ENCODE data around the gene RBKS. TPM values are rescaled to one million over a fixed set of nuclear protein-coding genes. Genes with fewer than 3 reads are reported as not detected.

RBKS gene
- total RNA-seq, 2 donors from 2014 or later, result 5.8 to 11.5 TPM

- peaks cover 0 to 3% of the 10 kb centered on the region in 2 donors for H3K36me3 Mint-ChIP-seq (ENCODE audit: insufficient read depth in 2 of 2)
- H3K9me3 Mint-ChIP-seq, result no peaks in the 10 kb centered on the region
- no peak for DNase-seq
- no peak overlapping the region for H3K4me3 Mint-ChIP-seq
- no peak overlapping the region for H3K27ac Mint-ChIP-seq
- no peaks in the 10 kb centered on the region for H3K4me1 Mint-ChIP-seq (ENCODE audit: low read depth)
- H3K27me3 Mint-ChIP-seq (ENCODE audit: low read depth), result no peaks in the 10 kb centered on the region
- ATAC-seq (replicated peaks in 1 of 2), result no peak
Measured at GRCh38 chr2:27832396-27832795, 57.8 kb downstream of the RBKS start.

- H3K4me3 Mint-ChIP-seq, result no peak overlapping the region
- DNase-seq (no peak), ATAC-seq (replicated peaks in 1 of 2) (no peak)
- no peak overlapping the region for H3K27ac Mint-ChIP-seq
- H3K36me3 Mint-ChIP-seq (ENCODE audit: insufficient read depth in 2 of 2), result peaks cover 0 to 3% of the 10 kb centered on the region in 2 donors
- no peaks in the 10 kb centered on the region for H3K27me3 Mint-ChIP-seq (ENCODE audit: low read depth)
- H3K4me1 Mint-ChIP-seq (ENCODE audit: low read depth), result no peaks in the 10 kb centered on the region
- H3K9me3 Mint-ChIP-seq, result no peaks in the 10 kb centered on the region
Measured at GRCh38 chr2:27831279-27832050, 58.7 kb downstream of the RBKS start.

DNA sequence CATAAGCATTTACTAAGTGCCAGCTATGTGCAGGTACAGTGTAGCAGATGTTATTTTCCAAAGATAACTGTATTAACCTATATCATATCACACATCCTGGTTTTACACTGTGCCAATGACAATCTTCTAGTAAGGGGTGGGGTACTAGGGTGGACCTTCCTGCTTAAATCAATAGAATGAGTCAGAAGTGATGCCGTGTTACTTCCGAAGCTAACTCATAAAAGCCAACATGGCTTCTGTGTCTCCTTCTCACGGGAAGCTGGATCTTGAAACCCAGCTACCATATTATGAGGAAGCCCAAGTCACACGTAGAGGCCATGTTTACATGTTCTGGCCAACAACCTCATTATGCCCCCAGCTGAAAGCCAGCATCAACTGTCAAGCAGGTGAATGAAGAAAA is 59.5 kb downstream of the RBKS start:
- no peak overlapping the region for H3K4me3 Mint-ChIP-seq
- no peaks in the 10 kb centered on the region for H3K27me3 Mint-ChIP-seq (ENCODE audit: low read depth)
- H3K4me1 Mint-ChIP-seq (ENCODE audit: low read depth), result no peaks in the 10 kb centered on the region
- H3K36me3 Mint-ChIP-seq (ENCODE audit: insufficient read depth in 2 of 2), result peaks cover 0 to 3% of the 10 kb centered on the region in 2 donors
- no peak overlapping the region for H3K27ac Mint-ChIP-seq
- ATAC-seq (replicated peaks in 1 of 2) (no peak), DNase-seq (no peak)
- H3K9me3 Mint-ChIP-seq, result no peaks in the 10 kb centered on the region

GRCh38 chr2:27829791-27830190 is 60.4 kb downstream of the RBKS start:
- Mint-ChIP-seq H3K9me3 (no peaks in the 10 kb centered on the region), H3K4me3 (no peak overlapping the region), H3K36me3 (ENCODE audit: insufficient read depth in 2 of 2) (peaks cover 0 to 3% of the 10 kb centered on the region in 2 donors), H3K27ac (no peak overlapping the region), H3K4me1 (ENCODE audit: low read depth) (no peaks in the 10 kb centered on the region), H3K27me3 (ENCODE audit: low read depth) (no peaks in the 10 kb centered on the region)
- ATAC-seq (replicated peaks in 1 of 2) (no peak), DNase-seq (no peak)

DNA sequence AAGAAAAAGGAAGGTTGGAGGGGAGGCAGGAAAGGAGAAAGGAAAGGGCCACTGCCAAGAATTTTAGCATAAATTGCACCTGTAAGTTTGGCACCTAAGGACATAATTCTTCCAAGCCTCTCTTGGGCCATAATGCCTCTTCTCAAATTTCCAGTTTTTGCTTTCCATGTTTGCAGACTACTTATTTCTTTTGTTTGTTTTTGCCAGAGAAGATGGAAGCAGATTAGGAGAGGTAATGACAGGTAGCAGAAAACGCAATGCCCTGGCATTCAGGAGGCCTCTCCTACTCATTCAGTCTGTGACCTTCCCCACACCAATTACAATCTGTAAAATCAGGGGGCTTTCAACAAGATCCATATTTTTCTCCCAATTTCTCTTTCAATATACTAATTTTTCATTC is 61.9 kb downstream of the RBKS start:
- no peaks in the 10 kb centered on the region for H3K27me3 Mint-ChIP-seq (ENCODE audit: low read depth)
- H3K9me3 Mint-ChIP-seq, result peaks cover 1% of the 10 kb centered on the region in 2 donors
- ATAC-seq (replicated peaks in 1 of 2), result no peak
- H3K4me1 Mint-ChIP-seq (ENCODE audit: low read depth), result no peaks in the 10 kb centered on the region
- H3K4me3 Mint-ChIP-seq, result no peak overlapping the region
- H3K27ac Mint-ChIP-seq, result no peak overlapping the region
- peaks cover 6 to 8% of the 10 kb centered on the region in 2 donors for H3K36me3 Mint-ChIP-seq (ENCODE audit: insufficient read depth in 2 of 2)
- no peak for DNase-seq

GRCh38 chr2:27824401-27824800 is 65.8 kb downstream of the RBKS start:
- ATAC-seq (replicated peaks in 1 of 2) (no peak), DNase-seq (no peak)
- Mint-ChIP-seq H3K27ac (no peak overlapping the region), H3K4me1 (ENCODE audit: low read depth) (no peaks in the 10 kb centered on the region), H3K36me3 (ENCODE audit: insufficient read depth in 2 of 2) (peaks cover 3 to 8% of the 10 kb centered on the region in 2 donors), H3K27me3 (ENCODE audit: low read depth) (no peaks in the 10 kb centered on the region), H3K9me3 (peaks cover 1% of the 10 kb centered on the region in 2 donors), H3K4me3 (no peak overlapping the region)

GRCh38 chr2:27823569-27823968 is 66.6 kb downstream of the RBKS start:
- DNase-seq, result no peak
- no peaks in the 10 kb centered on the region for H3K4me1 Mint-ChIP-seq (ENCODE audit: low read depth)

GRCh38 chr2:27823135-27823534 is 67.1 kb downstream of the RBKS start:
- H3K27ac Mint-ChIP-seq, result no peak overlapping the region
- no peak overlapping the region for H3K4me3 Mint-ChIP-seq
- H3K27me3 Mint-ChIP-seq (ENCODE audit: low read depth), result no peaks in the 10 kb centered on the region
- peaks cover 4 to 8% of the 10 kb centered on the region in 2 donors for H3K36me3 Mint-ChIP-seq (ENCODE audit: insufficient read depth in 2 of 2)
- ATAC-seq (replicated peaks in 1 of 2) (no peak), DNase-seq (no peak)
- H3K9me3 Mint-ChIP-seq, result peaks cover 1 to 4% of the 10 kb centered on the region in 2 donors
- no peaks in the 10 kb centered on the region for H3K4me1 Mint-ChIP-seq (ENCODE audit: low read depth)

More at GRCh38 chr2:27823569-27823968, 66.6 kb downstream of the RBKS start:
- no peak for ATAC-seq (replicated peaks in 1 of 2)
- Mint-ChIP-seq H3K36me3 (ENCODE audit: insufficient read depth in 2 of 2) (peaks cover 3 to 8% of the 10 kb centered on the region in 2 donors), H3K27ac (no peak overlapping the region), H3K4me3 (no peak overlapping the region), H3K9me3 (peaks cover 1 to 4% of the 10 kb centered on the region in 2 donors), H3K27me3 (ENCODE audit: low read depth) (no peaks in the 10 kb centered on the region)

DNA sequence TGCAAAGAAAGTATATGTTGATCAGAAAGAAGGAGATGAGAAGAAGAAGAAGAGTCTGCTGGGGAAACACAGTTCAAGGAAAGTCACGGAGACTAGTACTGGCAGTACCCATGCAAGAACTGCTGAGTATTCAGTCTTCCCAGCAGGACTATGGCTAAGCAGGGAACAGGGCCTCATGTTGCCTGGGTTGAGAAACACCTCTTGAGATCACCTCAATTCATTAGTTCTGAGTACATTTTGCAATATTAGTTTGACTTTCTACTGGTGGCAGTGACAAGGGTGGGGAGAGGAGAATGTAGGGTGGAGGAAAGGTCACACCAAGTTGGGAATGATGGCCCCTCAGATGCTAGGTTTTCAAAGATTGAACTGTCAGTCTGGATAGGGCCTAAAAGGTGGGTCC is 68.1 kb downstream of the RBKS start:
- H3K4me3 Mint-ChIP-seq, result no peak overlapping the region
- DNase-seq, result no peak
- peaks cover 8% of the 10 kb centered on the region in 2 donors for H3K36me3 Mint-ChIP-seq (ENCODE audit: insufficient read depth in 2 of 2)
- H3K27ac Mint-ChIP-seq, result no peak overlapping the region
- H3K27me3 Mint-ChIP-seq (ENCODE audit: low read depth), result no peaks in the 10 kb centered on the region
- no peak for ATAC-seq (replicated peaks in 1 of 2)
- H3K9me3 Mint-ChIP-seq, result peaks cover 1 to 4% of the 10 kb centered on the region in 2 donors
- H3K4me1 Mint-ChIP-seq (ENCODE audit: low read depth), result no peaks in the 10 kb centered on the region

- Mint-ChIP-seq H3K36me3 (ENCODE audit: insufficient read depth in 2 of 2) (peaks cover 0 to 5% of the 10 kb centered on the region in 2 donors), H3K4me3 (no peak overlapping the region), H3K4me1 (ENCODE audit: low read depth) (no peaks in the 10 kb centered on the region), H3K27ac (no peak overlapping the region), H3K9me3 (peaks cover 0 to 2% of the 10 kb centered on the region in 2 donors), H3K27me3 (ENCODE audit: low read depth) (no peaks in the 10 kb centered on the region)
- ATAC-seq (replicated peaks in 1 of 2), result no peak
- DNase-seq, result no peak
Measured at GRCh38 chr2:27815860-27816438, 74.2 kb downstream of the RBKS start.

GRCh38 chr2:27814758-27815157 is 75.4 kb downstream of the RBKS start:
- no peak for DNase-seq
- H3K4me1 Mint-ChIP-seq (ENCODE audit: low read depth), result peaks cover 4% of the 10 kb centered on the region
- ATAC-seq (replicated peaks in 1 of 2), result no peak
- peaks cover 0 to 2% of the 10 kb centered on the region in 2 donors for H3K9me3 Mint-ChIP-seq
- H3K36me3 Mint-ChIP-seq (ENCODE audit: insufficient read depth in 2 of 2), result peaks cover 0 to 5% of the 10 kb centered on the region in 2 donors
- no peaks in the 10 kb centered on the region for H3K27me3 Mint-ChIP-seq (ENCODE audit: low read depth)
- no peak overlapping the region for H3K27ac Mint-ChIP-seq
- H3K4me3 Mint-ChIP-seq, result no peak overlapping the region

DNA sequence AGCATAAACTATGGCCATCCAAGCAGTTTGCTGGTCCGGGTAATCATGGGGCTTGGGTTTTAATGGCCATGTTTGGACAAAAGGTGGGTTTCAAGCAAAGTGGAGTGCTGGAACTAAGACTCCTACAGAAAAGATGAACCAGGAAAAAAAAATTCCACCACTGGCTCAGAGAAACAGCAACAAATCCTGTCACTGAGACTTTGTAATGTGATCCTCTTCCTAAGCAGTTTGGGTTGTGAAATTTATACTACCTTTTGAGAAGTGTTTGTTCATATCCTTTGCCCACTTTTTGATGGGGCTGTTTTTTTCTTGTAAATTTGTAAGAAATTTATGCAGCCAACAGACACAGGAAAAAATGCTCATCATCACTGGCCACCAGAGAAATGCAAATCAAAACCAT is 78.4 kb downstream of the RBKS start:
- ATAC-seq (replicated peaks in 1 of 2), result no peak
- no peak overlapping the region for H3K4me3 Mint-ChIP-seq
- H3K9me3 Mint-ChIP-seq, result no peaks in the 10 kb centered on the region
- no peak for DNase-seq
- no peaks in the 10 kb centered on the region for H3K27me3 Mint-ChIP-seq (ENCODE audit: low read depth)
- H3K4me1 Mint-ChIP-seq (ENCODE audit: low read depth), result peaks cover 16% of the 10 kb centered on the region
- H3K27ac Mint-ChIP-seq, result no peak overlapping the region
- no peaks in the 10 kb centered on the region for H3K36me3 Mint-ChIP-seq (ENCODE audit: insufficient read depth in 2 of 2)

DNA sequence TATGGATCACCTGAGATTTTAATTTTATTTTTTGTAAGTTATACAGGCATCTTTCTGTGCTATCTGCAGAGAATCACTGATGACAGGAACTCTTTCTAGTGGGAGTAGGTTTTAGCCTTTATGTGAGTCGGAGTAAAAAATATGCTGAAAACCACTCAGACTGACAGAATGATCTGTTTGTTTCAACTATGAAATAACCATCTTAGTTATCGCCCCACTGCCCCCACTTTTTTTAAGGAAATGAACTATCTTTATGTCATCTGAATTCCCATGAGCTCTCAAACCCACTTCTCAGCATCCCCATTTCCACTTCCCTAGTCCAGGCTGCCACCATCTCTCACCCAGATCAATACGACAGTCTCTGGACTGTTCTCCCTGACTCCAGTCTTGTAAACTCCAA is 79.7 kb downstream of the RBKS start:
- Mint-ChIP-seq H3K36me3 (ENCODE audit: insufficient read depth in 2 of 2) (no peaks in the 10 kb centered on the region), H3K4me3 (peak overlapping the region in 1 of 2 donors; percentile 42), H3K27ac (peak overlapping the region; percentile 20), H3K4me1 (ENCODE audit: low read depth) (peaks cover 16% of the 10 kb centered on the region), H3K27me3 (ENCODE audit: low read depth) (no peaks in the 10 kb centered on the region), H3K9me3 (no peaks in the 10 kb centered on the region)
- no peak for DNase-seq
- no peak for ATAC-seq (replicated peaks in 1 of 2)

All from activated T-cell treated with anti-CD3 and anti-CD28 coated beads, Interleukin-2, amount 50 U/mL, for 72 hours (primary cell).